ENCODE data around the gene HEATR9. TPM values are rescaled to one million over a fixed set of nuclear protein-coding genes. Genes with fewer than 3 reads are reported as not detected.
A peak's percentile ranks its signal among the peaks of the same experiment; 100 is the strongest.

The HEATR9 gene
- total and polyA plus RNA-seq, 4 donors, result 0.08 TPM; not detected in 3

DNA sequence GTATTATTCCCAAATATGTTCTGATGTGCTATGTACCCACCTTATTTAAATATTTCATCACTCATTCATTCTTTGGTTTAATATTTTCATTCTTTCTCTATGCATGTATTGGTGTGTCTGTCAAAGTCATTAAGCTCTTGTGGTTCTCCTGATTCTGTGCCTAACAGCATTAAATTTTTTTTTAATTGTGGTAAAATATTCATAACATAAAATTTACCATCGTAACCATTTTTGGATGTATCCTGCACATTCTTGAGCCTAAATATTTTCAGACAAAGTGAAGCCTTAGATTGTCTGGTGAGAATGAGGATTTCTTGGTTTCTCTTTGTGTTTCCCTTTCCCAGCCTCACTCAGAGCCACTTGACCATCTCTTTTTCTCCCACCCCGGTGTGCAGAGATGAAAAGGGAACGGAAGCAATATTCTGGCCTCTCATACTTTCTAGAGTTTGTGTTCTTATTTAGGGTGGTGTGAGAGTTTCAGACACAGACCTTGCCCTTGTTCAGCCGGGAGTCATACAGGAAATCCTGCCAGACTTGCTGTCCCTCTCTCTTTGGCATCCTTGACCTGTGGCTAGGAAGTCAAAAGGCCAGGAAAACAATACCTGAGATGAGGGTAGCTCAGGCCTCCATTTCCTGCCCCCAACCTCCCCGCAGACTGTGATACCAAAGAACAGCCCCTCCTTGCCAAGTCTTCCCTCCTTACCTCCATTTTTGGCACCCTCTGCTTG lies 6.5 kb upstream of the HEATR9 start:
- no peaks in the 10 kb centered on the region for H3K27me3 ChIP-seq (ENCODE audit: control insufficient read depth in 4 of 4, insufficient read depth in 4 of 4, low read length in 3 of 4)
- no peaks in the 10 kb centered on the region for H3K4me1 ChIP-seq (ENCODE audit: control insufficient read depth in 4 of 4, insufficient read depth in 4 of 4, low read length in 3 of 4)
- DNase-seq (ENCODE audit: low spot score), result no peak
- H3K9ac ChIP-seq (ENCODE audit: low read depth in 1 of 2, low read length in 2 of 2), result no peak overlapping the region
- no peak overlapping the region for H3K4me3 ChIP-seq (ENCODE audit: low read depth in 1 of 3, low read length in 3 of 3)
- H3K9me3 ChIP-seq (ENCODE audit: control insufficient read depth in 4 of 4, low read length in 3 of 4), result no peaks in the 10 kb centered on the region
- WGBS, result 66% methylated on average over 5 of the region's 5 CpGs
- no peaks in the 10 kb centered on the region for H3K36me3 ChIP-seq (ENCODE audit: control insufficient read depth in 4 of 4, insufficient read depth in 3 of 4, low read depth in 1 of 4, low read length in 3 of 4)
- no peak overlapping the region for H3K27ac ChIP-seq (ENCODE audit: low read depth in 1 of 2, low read length in 2 of 2)
- TF ChIP-seq, protein P1, sequence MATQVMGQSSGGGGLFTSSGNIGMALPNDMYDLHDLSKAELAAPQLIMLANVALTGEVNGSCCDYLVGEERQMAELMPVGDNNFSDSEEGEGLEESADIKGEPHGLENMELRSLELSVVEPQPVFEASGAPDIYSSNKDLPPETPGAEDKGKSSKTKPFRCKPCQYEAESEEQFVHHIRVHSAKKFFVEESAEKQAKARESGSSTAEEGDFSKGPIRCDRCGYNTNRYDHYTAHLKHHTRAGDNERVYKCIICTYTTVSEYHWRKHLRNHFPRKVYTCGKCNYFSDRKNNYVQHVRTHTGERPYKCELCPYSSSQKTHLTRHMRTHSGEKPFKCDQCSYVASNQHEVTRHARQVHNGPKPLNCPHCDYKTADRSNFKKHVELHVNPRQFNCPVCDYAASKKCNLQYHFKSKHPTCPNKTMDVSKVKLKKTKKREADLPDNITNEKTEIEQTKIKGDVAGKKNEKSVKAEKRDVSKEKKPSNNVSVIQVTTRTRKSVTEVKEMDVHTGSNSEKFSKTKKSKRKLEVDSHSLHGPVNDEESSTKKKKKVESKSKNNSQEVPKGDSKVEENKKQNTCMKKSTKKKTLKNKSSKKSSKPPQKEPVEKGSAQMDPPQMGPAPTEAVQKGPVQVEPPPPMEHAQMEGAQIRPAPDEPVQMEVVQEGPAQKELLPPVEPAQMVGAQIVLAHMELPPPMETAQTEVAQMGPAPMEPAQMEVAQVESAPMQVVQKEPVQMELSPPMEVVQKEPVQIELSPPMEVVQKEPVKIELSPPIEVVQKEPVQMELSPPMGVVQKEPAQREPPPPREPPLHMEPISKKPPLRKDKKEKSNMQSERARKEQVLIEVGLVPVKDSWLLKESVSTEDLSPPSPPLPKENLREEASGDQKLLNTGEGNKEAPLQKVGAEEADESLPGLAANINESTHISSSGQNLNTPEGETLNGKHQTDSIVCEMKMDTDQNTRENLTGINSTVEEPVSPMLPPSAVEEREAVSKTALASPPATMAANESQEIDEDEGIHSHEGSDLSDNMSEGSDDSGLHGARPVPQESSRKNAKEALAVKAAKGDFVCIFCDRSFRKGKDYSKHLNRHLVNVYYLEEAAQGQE (IDR thresholded peaks at IDR 0.05), result no peak
- TF ChIP-seq NR2F2 (IDR thresholded peaks at IDR 0.05), result peak; percentile 96
- no peak for TF ChIP-seq FOXA2 (IDR thresholded peaks at IDR 0.05)

GRCh38 chr17:35872196-35872980 lies 3.7 kb upstream of the HEATR9 start:
- 96% methylated on average over 12 of the region's 12 CpGs for WGBS
- H3K36me3 ChIP-seq (ENCODE audit: control insufficient read depth in 4 of 4, insufficient read depth in 3 of 4, low read depth in 1 of 4, low read length in 3 of 4), result no peaks in the 10 kb centered on the region
- no peak overlapping the region for H3K4me3 ChIP-seq (ENCODE audit: low read depth in 1 of 3, low read length in 3 of 3)
- no peak for TF ChIP-seq NR2F2 (IDR thresholded peaks at IDR 0.05)
- no peak for TF ChIP-seq FOXA1 (IDR thresholded peaks at IDR 0.05)
- TF ChIP-seq CTCF (IDR thresholded peaks at IDR 0.05; ENCODE audit: low read depth, low read length, missing input control), result no peak
- no peak for TF ChIP-seq EGR1 (IDR thresholded peaks at IDR 0.05; ENCODE audit: low read depth in 2 of 2)
- no peak for TF ChIP-seq HNF4A (conservative IDR thresholded peaks at IDR 0.05)
- TF ChIP-seq, protein P2, sequence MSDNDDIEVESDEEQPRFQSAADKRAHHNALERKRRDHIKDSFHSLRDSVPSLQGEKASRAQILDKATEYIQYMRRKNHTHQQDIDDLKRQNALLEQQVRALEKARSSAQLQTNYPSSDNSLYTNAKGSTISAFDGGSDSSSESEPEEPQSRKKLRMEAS (IDR thresholded peaks at IDR 0.05), result no peak
- DNase-seq (ENCODE audit: low spot score), result no peak
- H3K4me1 ChIP-seq (ENCODE audit: control insufficient read depth in 4 of 4, insufficient read depth in 4 of 4, low read length in 3 of 4), result no peaks in the 10 kb centered on the region
- no peaks in the 10 kb centered on the region for H3K9me3 ChIP-seq (ENCODE audit: control insufficient read depth in 4 of 4, low read length in 3 of 4)
- no peak overlapping the region for H3K27ac ChIP-seq (ENCODE audit: low read depth in 1 of 2, low read length in 2 of 2)
- no peaks in the 10 kb centered on the region for H3K27me3 ChIP-seq (ENCODE audit: control insufficient read depth in 4 of 4, insufficient read depth in 4 of 4, low read length in 3 of 4)
- H3K9ac ChIP-seq (ENCODE audit: low read depth in 1 of 2, low read length in 2 of 2), result no peak overlapping the region
